ENCODE measurements around the gene SZRD1.

The SZRD1 gene

DNA sequence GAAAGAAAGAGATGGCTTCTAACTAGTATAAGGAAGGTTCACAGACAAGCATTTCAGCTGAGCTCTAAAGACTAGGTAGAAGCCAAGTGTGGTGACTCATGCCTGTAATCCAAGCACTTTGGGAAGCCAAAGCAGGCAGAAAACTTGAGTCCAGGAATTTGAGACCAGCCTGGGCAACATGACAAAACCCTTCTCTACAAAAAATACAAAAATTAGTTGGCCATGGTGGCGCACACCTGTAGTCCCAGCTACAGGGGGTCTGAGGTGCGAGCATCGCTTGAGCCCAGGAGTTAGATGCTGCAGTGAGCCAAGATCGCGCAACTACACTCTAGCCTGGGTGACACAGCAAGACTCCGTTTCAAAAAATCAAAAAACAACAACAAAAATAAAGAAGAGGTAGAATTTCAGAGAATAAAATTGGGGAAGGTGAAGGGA, 42.6 kb upstream of the SZRD1 start:
- Histone ChIP-seq H3K4me3 (ENCODE audit: low read length) (no peak overlapping the region), H3K36me3 (replicated peaks; ENCODE audit: insufficient read depth, low read length) (no peaks in the 10 kb centered on the region), H3K9ac (ENCODE audit: low read length) (no peak overlapping the region), H3K27me3 (replicated peaks; ENCODE audit: insufficient read depth, low read length) (no peaks in the 10 kb centered on the region), H3K4me1 (ENCODE audit: low read length) (no peaks in the 10 kb centered on the region), H3K9me2 (replicated peaks; ENCODE audit: insufficient read depth, low read length) (no peaks in the 10 kb centered on the region), H3K9me3 (replicated peaks; ENCODE audit: insufficient read depth, low read length) (no peaks in the 10 kb centered on the region), H2AFZ (ENCODE audit: low read length) (no peak overlapping the region), H3K4me2 (ENCODE audit: low read depth, low read length) (no peak overlapping the region), H4K20me1 (ENCODE audit: insufficient read depth, low read length) (no peaks in the 10 kb centered on the region), H3K79me2 (ENCODE audit: low read length) (peaks cover 23% of the 10 kb centered on the region), H3K27ac (ENCODE audit: low read length) (no peak overlapping the region), H3F3A (ENCODE audit: insufficient read depth, low read length) (no peaks in the 10 kb centered on the region)
- no peak for DNase-seq
- TF ChIP-seq EZH2phosphoT487 (IDR thresholded peaks at IDR 0.05; ENCODE audit: low read length), result no peak
- no peak for TF ChIP-seq EZH2 (optimal IDR thresholded peaks at IDR 0.05; ENCODE audit: low read depth, low read length)
- TF ChIP-seq, protein P1, sequence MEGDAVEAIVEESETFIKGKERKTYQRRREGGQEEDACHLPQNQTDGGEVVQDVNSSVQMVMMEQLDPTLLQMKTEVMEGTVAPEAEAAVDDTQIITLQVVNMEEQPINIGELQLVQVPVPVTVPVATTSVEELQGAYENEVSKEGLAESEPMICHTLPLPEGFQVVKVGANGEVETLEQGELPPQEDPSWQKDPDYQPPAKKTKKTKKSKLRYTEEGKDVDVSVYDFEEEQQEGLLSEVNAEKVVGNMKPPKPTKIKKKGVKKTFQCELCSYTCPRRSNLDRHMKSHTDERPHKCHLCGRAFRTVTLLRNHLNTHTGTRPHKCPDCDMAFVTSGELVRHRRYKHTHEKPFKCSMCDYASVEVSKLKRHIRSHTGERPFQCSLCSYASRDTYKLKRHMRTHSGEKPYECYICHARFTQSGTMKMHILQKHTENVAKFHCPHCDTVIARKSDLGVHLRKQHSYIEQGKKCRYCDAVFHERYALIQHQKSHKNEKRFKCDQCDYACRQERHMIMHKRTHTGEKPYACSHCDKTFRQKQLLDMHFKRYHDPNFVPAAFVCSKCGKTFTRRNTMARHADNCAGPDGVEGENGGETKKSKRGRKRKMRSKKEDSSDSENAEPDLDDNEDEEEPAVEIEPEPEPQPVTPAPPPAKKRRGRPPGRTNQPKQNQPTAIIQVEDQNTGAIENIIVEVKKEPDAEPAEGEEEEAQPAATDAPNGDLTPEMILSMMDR (IDR thresholded peaks at IDR 0.05; ENCODE audit: low read length), result no peak

DNA sequence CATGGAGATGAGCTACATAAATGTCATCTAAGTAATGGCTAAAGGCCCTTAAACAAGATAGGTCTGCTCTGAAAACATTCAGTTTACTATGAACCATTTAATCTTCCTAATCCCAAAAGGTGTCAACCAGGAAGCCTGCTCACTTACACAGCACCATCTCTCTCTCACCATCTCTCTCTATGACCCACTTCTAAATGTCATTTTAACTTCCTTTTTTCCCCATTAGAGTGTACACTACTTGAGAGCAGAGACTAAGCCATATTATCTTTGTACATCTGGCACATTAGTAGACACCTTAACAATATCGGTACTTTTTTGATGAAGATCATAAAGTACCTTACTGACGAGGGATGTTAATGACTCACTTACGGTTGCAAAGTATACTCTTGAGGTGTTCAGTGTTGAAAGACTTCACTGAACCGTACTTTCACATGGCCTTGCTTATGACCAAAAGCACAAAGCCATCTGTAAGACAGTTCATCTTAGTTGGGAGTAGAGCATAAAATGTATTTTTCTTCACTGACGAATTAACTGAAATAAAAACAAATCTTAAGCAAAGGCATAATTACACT, 40.1 kb upstream of the SZRD1 start:
- Histone ChIP-seq H3K9me3 (replicated peaks; ENCODE audit: insufficient read depth, low read length) (no peaks in the 10 kb centered on the region), H3K9ac (ENCODE audit: low read length) (no peak overlapping the region), H3K4me1 (ENCODE audit: low read length) (no peaks in the 10 kb centered on the region), H3F3A (ENCODE audit: insufficient read depth, low read length) (no peaks in the 10 kb centered on the region), H2AFZ (ENCODE audit: low read length) (no peak overlapping the region), H4K20me1 (ENCODE audit: insufficient read depth, low read length) (no peaks in the 10 kb centered on the region), H3K36me3 (replicated peaks; ENCODE audit: insufficient read depth, low read length) (no peaks in the 10 kb centered on the region), H3K9me2 (replicated peaks; ENCODE audit: insufficient read depth, low read length) (no peaks in the 10 kb centered on the region), H3K4me3 (ENCODE audit: low read length) (no peak overlapping the region), H3K27ac (ENCODE audit: low read length) (no peak overlapping the region), H3K27me3 (replicated peaks; ENCODE audit: insufficient read depth, low read length) (no peaks in the 10 kb centered on the region), H3K79me2 (ENCODE audit: low read length) (peaks cover 15% of the 10 kb centered on the region), H3K4me2 (ENCODE audit: low read depth, low read length) (no peak overlapping the region)
- TF ChIP-seq EZH2phosphoT487 (IDR thresholded peaks at IDR 0.05; ENCODE audit: low read length) (no peak), EZH2 (optimal IDR thresholded peaks at IDR 0.05; ENCODE audit: low read depth, low read length) (no peak)
- TF ChIP-seq, protein P1 (IDR thresholded peaks at IDR 0.05; ENCODE audit: low read length), result no peak
- no peak for DNase-seq

DNA sequence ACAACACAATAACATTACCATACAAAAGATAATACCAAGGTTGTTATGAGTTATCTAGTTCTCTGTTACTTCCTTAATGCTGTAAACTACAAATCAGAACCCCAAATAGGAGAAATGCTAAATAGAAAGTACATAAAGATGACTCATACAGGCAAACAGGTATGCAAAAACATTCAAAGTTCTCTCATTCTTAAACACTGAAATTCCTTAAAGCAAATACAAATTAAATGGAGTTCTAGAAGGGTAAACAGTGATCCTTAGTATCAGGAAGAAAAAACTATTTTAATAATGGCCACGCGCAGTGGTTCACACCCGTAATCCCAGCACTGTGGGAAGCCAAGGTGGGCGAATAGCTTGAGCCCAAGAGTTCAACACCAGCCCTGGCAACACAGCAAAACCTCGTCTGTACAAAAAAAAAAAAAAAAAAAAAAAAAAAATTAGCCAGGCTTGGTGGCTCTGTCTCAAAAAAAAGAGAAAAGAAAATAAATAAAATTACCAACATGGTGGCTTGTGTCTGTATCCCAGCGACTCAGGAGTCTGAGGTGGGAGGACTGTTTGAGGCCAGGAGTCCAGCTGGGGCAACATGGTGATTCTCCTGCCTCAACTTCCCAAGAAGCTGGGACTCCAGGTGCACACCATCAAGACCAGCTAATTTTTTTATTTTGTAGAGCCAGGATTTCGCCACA, 32.2 kb upstream of the SZRD1 start:
- Histone ChIP-seq H3K36me3 (replicated peaks; ENCODE audit: insufficient read depth, low read length) (no peaks in the 10 kb centered on the region), H3K27ac (ENCODE audit: low read length) (no peak overlapping the region), H3K79me2 (ENCODE audit: low read length) (peaks cover 62% of the 10 kb centered on the region), H3K4me1 (ENCODE audit: low read length) (no peaks in the 10 kb centered on the region), H3K27me3 (replicated peaks; ENCODE audit: insufficient read depth, low read length) (no peaks in the 10 kb centered on the region), H3K9me3 (replicated peaks; ENCODE audit: insufficient read depth, low read length) (no peaks in the 10 kb centered on the region), H3F3A (ENCODE audit: insufficient read depth, low read length) (no peaks in the 10 kb centered on the region), H3K4me3 (ENCODE audit: low read length) (no peak overlapping the region), H3K9ac (ENCODE audit: low read length) (no peak overlapping the region), H4K20me1 (ENCODE audit: insufficient read depth, low read length) (no peaks in the 10 kb centered on the region), H2AFZ (ENCODE audit: low read length) (no peak overlapping the region), H3K9me2 (replicated peaks; ENCODE audit: insufficient read depth, low read length) (no peaks in the 10 kb centered on the region), H3K4me2 (ENCODE audit: low read depth, low read length) (no peak overlapping the region)
- TF ChIP-seq, protein P1 (IDR thresholded peaks at IDR 0.05; ENCODE audit: low read length), result no peak
- TF ChIP-seq EZH2phosphoT487 (IDR thresholded peaks at IDR 0.05; ENCODE audit: low read length), result no peak
- no peak for TF ChIP-seq EZH2 (optimal IDR thresholded peaks at IDR 0.05; ENCODE audit: low read depth, low read length)
- no peak for DNase-seq

Data from MM.1S (cell line).